IMR-90 (cell line): ENCODE results near the gene PTRHD1. TPM values are rescaled to one million over a fixed set of nuclear protein-coding genes. Genes with fewer than 3 reads are reported as not detected.

ENCODE experiments used
- ATAC-seq: fragments of 200-7000 bp; cut with Tn5 transposase; 2 replicates; pipeline ENCODE4 v1.9.1; 2020; ENCODE audit warnings: low read depth, mild to moderate bottlenecking, moderate library complexity
- BruUV-seq: library from RNA; stranded (reverse); fragments of 400-500 nt; replicated peaks from 2 replicates; lab custom pipeline; 2021; lab: Mats Ljungman, UMichigan
- CTCF ChIA-PET: fragments of 300-600 bp; formaldehyde crosslinking; extraction: SDS; loops from one replicate; lab custom pipeline; 2021; ENCODE audit warnings: antibody characterized with exemption; lab: Yijun Ruan, JAX
- POLR2A ChIA-PET: fragments of 300-600 bp; sonication (Branson Sonifier 250); formaldehyde crosslinking; loops from one replicate; lab custom pipeline; 2022; ENCODE audit warnings: antibody characterized with exemption; ENCODE audit not compliant: unreplicated experiment; lab: Charles Lee
- DNase-seq: peaks from one replicate; pipeline ENCODE4 v3.0.0; 2013
- H2AFZ ChIP-seq: replicated peaks from 2 replicates; pipeline ENCODE3; 2013; ENCODE audit warnings: low read length, mild to moderate bottlenecking; ENCODE audit not compliant: poor library complexity
- H2AK5ac ChIP-seq: 2 replicates; pipeline ENCODE4 v1.6.1; 2013; ENCODE audit warnings: low read depth, low read length, inconsistent platforms
- H2AK9ac ChIP-seq: replicated peaks from 2 replicates; pipeline ENCODE3; 2013; ENCODE audit warnings: mild to moderate bottlenecking, low read depth, low read length, moderate library complexity; ENCODE audit not compliant: poor library complexity
- H2BK120ac ChIP-seq: 2 replicates; pipeline ENCODE4 v1.6.1; 2013; ENCODE audit warnings: low read depth, low read length, inconsistent platforms
- H2BK15ac ChIP-seq: 3 replicates; pipeline ENCODE4 v1.6.1; 2013; ENCODE audit warnings: low read depth, low read length, inconsistent platforms
- H2BK20ac ChIP-seq: 2 replicates; pipeline ENCODE4 v1.6.1; 2013; ENCODE audit warnings: low read depth, mild to moderate bottlenecking, inconsistent platforms, low read length, moderate library complexity
- H2BK5ac ChIP-seq: 2 replicates; pipeline ENCODE4 v1.6.1; 2013; ENCODE audit warnings: mild to moderate bottlenecking, low read depth, low read length, inconsistent platforms; ENCODE audit not compliant: poor library complexity, severe bottlenecking
- H3K14ac ChIP-seq: replicated peaks from 2 replicates; pipeline ENCODE4 v1.6.1; 2013; ENCODE audit warnings: low read depth, low read length, inconsistent platforms
- H3K18ac ChIP-seq: 2 replicates; pipeline ENCODE4 v1.6.1; 2013; ENCODE audit warnings: low read depth, low read length, control low read depth
- H3K23ac ChIP-seq: 2 replicates; pipeline ENCODE4 v1.6.1; 2013; ENCODE audit warnings: low read depth, low read length, inconsistent platforms
- H3K27ac ChIP-seq: 2 replicates; pipeline ENCODE4 v1.5.1; 2013; ENCODE audit warnings: mild to moderate bottlenecking, control low read depth, low read length; ENCODE audit not compliant: insufficient read depth
- H3K27me3 ChIP-seq: 2 replicates; pipeline ENCODE4 v1.6.1; 2013; ENCODE audit warnings: low read length; ENCODE audit not compliant: control insufficient read depth, insufficient read depth
- H3K36me3 ChIP-seq: 2 replicates; pipeline ENCODE4 v1.6.1; 2013; ENCODE audit warnings: low read length, mixed read lengths; ENCODE audit not compliant: control insufficient read depth, insufficient read depth
- H3K4ac ChIP-seq: 2 replicates; pipeline ENCODE4 v1.6.1; 2013; ENCODE audit warnings: low read depth, low read length, inconsistent platforms
- H3K4me1 ChIP-seq: 2 replicates; pipeline ENCODE4 v1.6.1; 2013; ENCODE audit warnings: low read length, mixed read lengths; ENCODE audit not compliant: control insufficient read depth, insufficient read depth
- H3K4me2 ChIP-seq: 2 replicates; pipeline ENCODE4 v1.6.1; 2013; ENCODE audit warnings: low read depth, mild to moderate bottlenecking, control low read depth, low read length, moderate library complexity
- H3K4me3 ChIP-seq: 2 replicates; pipeline ENCODE4 v1.5.1; 2013; ENCODE audit warnings: low read depth, mild to moderate bottlenecking, control low read depth, low read length, moderate library complexity; ENCODE audit not compliant: insufficient read depth
- H3K56ac ChIP-seq: 2 replicates; pipeline ENCODE4 v1.6.1; 2013; ENCODE audit warnings: low read length, inconsistent platforms; ENCODE audit not compliant: insufficient read depth; ENCODE audit errors: extremely low read depth
- H3K79me1 ChIP-seq, 2 experiments: 2 replicates each; pipeline ENCODE4 v1.6.1; 2013; ENCODE audit warnings: low read length in 2 of 2, inconsistent platforms in 1 of 2, low read depth in 1 of 2
- H3K9ac ChIP-seq: 2 replicates; pipeline ENCODE4 v1.6.1; 2013; ENCODE audit warnings: low read depth, low read length, control low read depth
- H3K9me1 ChIP-seq: 2 replicates; pipeline ENCODE4 v1.6.1; 2013; ENCODE audit warnings: low read length, inconsistent platforms; ENCODE audit not compliant: insufficient read depth
- H3K9me3 ChIP-seq: 2 replicates; pipeline ENCODE4 v1.6.1; 2013; ENCODE audit warnings: low read length; ENCODE audit not compliant: control insufficient read depth, insufficient read depth
- H4K20me1 ChIP-seq: 2 replicates; pipeline ENCODE4 v1.6.1; 2013; ENCODE audit warnings: low read length, inconsistent platforms; ENCODE audit not compliant: insufficient read depth
- H4K5ac ChIP-seq: 2 replicates; pipeline ENCODE4 v1.6.1; 2013; ENCODE audit warnings: mild to moderate bottlenecking, low read depth, low read length, control low read depth
- H4K8ac ChIP-seq, 2 experiments: 2 replicates each; pipeline ENCODE4 v1.6.1; 2013; ENCODE audit warnings: low read depth in 2 of 2, low read length in 2 of 2, control low read depth in 1 of 2, inconsistent platforms in 1 of 2
- H4K91ac ChIP-seq: 2 replicates; pipeline ENCODE4 v1.6.1; 2013; ENCODE audit warnings: low read depth, low read length, inconsistent platforms; ENCODE audit not compliant: insufficient read depth
- BHLHE40 ChIP-seq: fragments of 150-350 bp; IDR thresholded peaks from 2 replicates; pipeline ENCODE4 v1.6.1; 2016; ENCODE audit warnings: mild to moderate bottlenecking, low read depth, low read length
- CEBPB ChIP-seq: IDR thresholded peaks from 2 replicates; pipeline ENCODE4 v1.6.1; 2012; ENCODE audit warnings: low read depth, low read length, improper control_type of control experiment
- CHD1 ChIP-seq: IDR thresholded peaks from 2 replicates; pipeline ENCODE4 v1.6.1; 2012; ENCODE audit warnings: low read depth, low read length, improper control_type of control experiment
- CTCF ChIP-seq: conservative IDR thresholded peaks from 2 replicates; pipeline ENCODE4 v1.5.1; 2012; ENCODE audit warnings: mild to moderate bottlenecking, low read depth, low read length, improper control_type of control experiment
- FOS ChIP-seq: fragments of 150-350 bp; IDR thresholded peaks from 2 replicates; pipeline ENCODE4 v1.6.1; 2016; ENCODE audit warnings: low read depth, low read length
- MXI1 ChIP-seq: IDR thresholded peaks from 2 replicates; pipeline ENCODE4 v1.6.1; 2012; ENCODE audit warnings: low read depth, mild to moderate bottlenecking, low read length, moderate library complexity, borderline replicate concordance
- NFE2L2 ChIP-seq: fragments of 150-350 bp; IDR thresholded peaks from 2 replicates; pipeline ENCODE4 v1.6.1; 2016; ENCODE audit warnings: low read depth, mild to moderate bottlenecking, low read length
- RAD21 ChIP-seq: IDR thresholded peaks from 2 replicates; pipeline ENCODE4 v1.6.1; 2012; ENCODE audit warnings: low read length, improper control_type of control experiment
- RCOR1 ChIP-seq: IDR thresholded peaks from 2 replicates; pipeline ENCODE4 v1.6.1; 2012; ENCODE audit warnings: mild to moderate bottlenecking, low read length, improper control_type of control experiment; ENCODE audit not compliant: insufficient replicate concordance
- RFX5 ChIP-seq: IDR thresholded peaks from 2 replicates; pipeline ENCODE4 v1.8.0; 2012; ENCODE audit warnings: low read depth, mild to moderate bottlenecking, low read length, moderate library complexity
- SMC3 ChIP-seq: fragments of 150-350 bp; IDR thresholded peaks from 2 replicates; pipeline ENCODE4 v1.6.1; 2016; ENCODE audit warnings: low read depth, mild to moderate bottlenecking, antibody characterized with exemption, low read length, moderate library complexity
- USF2 ChIP-seq: fragments of 150-350 bp; IDR thresholded peaks from 2 replicates; pipeline ENCODE4 v1.6.1; 2017; ENCODE audit warnings: mild to moderate bottlenecking, antibody characterized with exemption, low read length, low read depth
- WGBS, 2 experiments: methylation state at CpG; one replicate each; pipeline versions ENCODE4 v1.1.5 to v1.1.7; 2013; ENCODE audit warnings: missing lambda C conversion rate in 2 of 2; ENCODE audit not compliant: insufficient read length in 1 of 2; ENCODE audit errors: extremely low coverage in 2 of 2; 5-methylcytosine and 5-hydroxymethylcytosine counted together
- dilution Hi-C: fragments of 300-500 bp; cut with HindIII; formaldehyde crosslinking; loops from one replicate; pipeline ENCODE4 v1.14.3; 2018; ENCODE audit warnings: low sequenced_read_pairs; ENCODE audit not compliant: unreplicated experiment
- in situ Hi-C: fragments of 300-500 bp; cut with MboI; formaldehyde crosslinking; loops from 3 replicates; pipeline ENCODE4 v1.14.3; 2019; ENCODE audit warnings: low sequenced_read_pairs, inconsistent platforms, mixed read lengths
- intact Hi-C: fragments of 100-400 bp; cut with micrococcal nuclease; formaldehyde crosslinking; loops from 2 replicates; pipeline ENCODE4 v1.10.0; 2022
- polyA plus RNA-seq, 3 experiments: library from polyadenylated mRNA; depleted of rRNA; stranded (reverse); fragments of >200 nt; gene quantifications; 2 replicates each; pipeline ENCODE4 v1.2.3, GENCODE V29; 2012; ENCODE audit warnings: low replicate concordance in 1 of 3
- total RNA-seq: library from RNA; depleted of rRNA; stranded (reverse); fragments of >200 nt; gene quantifications from 2 replicates; pipeline ENCODE4 v1.2.3, GENCODE V29; 2012

PTRHD1 gene
- total and polyA plus RNA-seq, 2 of the 4 experiments (the other 2 are of a cell fraction) = 11.7 to 30.9 TPM

- Histone ChIP-seq H3K4ac (no peak overlapping the region), H2BK5ac (no peak overlapping the region), H3K9me3 (no peaks in the 10 kb centered on the region), H4K20me1 (no peaks in the 10 kb centered on the region), H3K27ac (no peak overlapping the region), H3K56ac (no peak overlapping the region), H2AK5ac (no peak overlapping the region), H3K27me3 (no peaks in the 10 kb centered on the region), H4K91ac (no peak overlapping the region), H3K18ac (no peak overlapping the region), H3K36me3 (peaks cover 14% of the 10 kb centered on the region), H2BK120ac (no peak overlapping the region), H4K8ac (no peak overlapping the region), H3K4me1 (peaks cover 6% of the 10 kb centered on the region), H2BK15ac (no peak overlapping the region), H3K4me3 (no peak overlapping the region), H3K14ac (no peak overlapping the region), H3K23ac (no peak overlapping the region), H4K5ac (no peak overlapping the region), H2BK20ac (no peak overlapping the region), H3K9me1 (0 out of 2 replicates have a peak, but pooled peaks cover 3% of the 10 kb centered on the region), H2AK9ac (no peak overlapping the region), H3K9ac (no peak overlapping the region), H2AFZ (no peak overlapping the region), H3K79me1 (no peaks in the 10 kb centered on the region), H3K4me2 (no peak overlapping the region)
- WGBS, 2 experiments = 75% methylated on average over 2 of the region's 6 CpGs; no CpG with 5 or more reads in 1 of the 2 experiments
- DNase-seq = no peak
- in situ Hi-C loops = no loop called here
- ATAC-seq = no peak
- ChIA-PET POLR2A (no interaction called here), CTCF (no interaction called here)
- intact Hi-C loops = no loop called here
- BruUV-seq = no TSS peak
- TF ChIP-seq RFX5 (no peak), RCOR1 (no peak), USF2 (no peak), NFE2L2 (no peak), SMC3 (no peak), CHD1 (no peak), CEBPB (no peak), RAD21 (no peak), MXI1 (no peak), BHLHE40 (no peak), FOS (no peak), CTCF (no peak)
- dilution Hi-C loops = no loop called here
These were observed 26.6 kb downstream of the PTRHD1 start for GRCh38 chr2:24766609-24767008.
